Activated CD4-positive, alpha-beta T cell treated with anti-CD3 and anti-CD28 coated beads for 4 hours (primary cell): Measurements from ENCODE around the gene ACOX3.
"Not testable (repeated sequence)": the region's sequence is repeated elsewhere in the genome, so short reads cannot be mapped to it uniquely, and the experiment has no call there.

Source experiments
- DNase-seq, 2 donors: peaks; one replicate each; pipeline ENCODE4 v3.0.0-alpha.2; 2020

ACOX3 gene

DNA sequence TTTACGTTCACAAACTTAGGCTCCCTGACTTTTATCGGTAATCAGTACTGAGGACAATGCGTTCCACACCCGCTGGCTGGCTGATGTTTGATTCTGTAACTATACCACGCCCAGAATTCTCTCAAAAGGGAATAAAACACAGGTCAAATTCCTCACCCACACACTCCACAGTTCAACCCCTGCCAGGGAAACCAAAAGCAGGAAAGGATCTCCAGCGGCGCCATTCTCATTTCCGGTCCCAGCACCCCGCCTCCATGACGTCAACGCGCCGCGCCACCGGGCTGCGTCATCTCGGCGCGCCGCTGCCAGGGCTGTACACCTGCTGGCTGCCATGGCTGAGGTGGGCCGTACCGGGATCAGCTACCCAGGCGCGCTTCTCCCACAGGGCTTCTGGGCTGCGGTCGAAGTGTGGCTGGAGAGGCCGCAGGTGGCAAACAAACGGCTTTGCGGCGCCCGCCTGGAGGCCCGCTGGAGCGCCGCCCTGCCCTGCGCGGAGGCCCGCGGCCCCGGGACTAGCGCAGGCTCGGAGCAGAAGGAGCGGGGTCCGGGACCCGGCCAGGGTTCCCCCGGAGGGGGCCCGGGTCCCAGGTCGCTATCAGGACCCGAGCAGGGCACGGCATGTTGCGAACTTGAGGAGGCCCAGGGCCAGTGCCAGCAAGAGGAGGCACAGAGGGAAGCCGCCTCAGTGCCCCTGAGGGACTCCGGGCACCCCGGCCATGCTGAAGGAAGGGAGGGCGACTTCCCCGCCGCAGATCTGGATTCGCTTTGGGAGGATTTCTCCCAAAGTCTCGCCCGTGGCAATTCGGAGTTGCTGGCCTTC, at the start of gene ACOX3, which contains the start of gene TRMT44:
TSS of gene ACOX3 (minus strand) at position 232 of the 820 bp plus-strand sequence. CDS start 24,202 bp downstream, outside the sequence.
TSS of gene TRMT44 (plus strand) at position 286 of the 820 bp plus-strand sequence. CDS start at position 332, 46 bp downstream.
- peak; percentile 87 to 97 for DNase-seq

DNA sequence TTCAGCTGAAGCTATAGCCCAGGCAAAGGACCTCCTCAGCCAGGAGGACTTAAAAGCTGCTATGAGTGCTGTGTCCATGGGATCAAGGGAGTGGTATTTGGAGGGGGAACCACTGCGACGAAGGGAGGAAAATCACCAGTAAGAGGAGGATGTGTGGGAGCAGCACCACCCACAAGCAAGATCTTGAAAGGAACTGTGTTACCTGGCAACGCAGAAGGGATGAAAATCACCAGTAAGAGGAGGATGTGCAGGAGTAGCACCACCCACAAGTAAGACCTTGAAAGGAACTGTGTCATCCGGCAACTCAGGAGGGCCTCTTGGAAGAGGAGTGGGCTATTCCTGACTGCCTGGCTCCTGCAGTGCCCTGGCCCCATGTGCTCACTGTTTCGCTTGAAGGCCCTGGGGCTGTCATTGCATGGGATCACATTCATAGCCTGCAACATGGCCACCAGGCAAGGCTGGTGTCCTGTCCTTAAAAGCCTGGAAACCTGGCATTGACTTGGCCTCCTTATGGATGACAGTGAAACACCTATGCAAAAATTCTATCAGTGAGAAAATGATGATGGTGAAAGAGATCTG, 48.4 kb upstream of the ACOX3 start:
- no peak for DNase-seq

DNA sequence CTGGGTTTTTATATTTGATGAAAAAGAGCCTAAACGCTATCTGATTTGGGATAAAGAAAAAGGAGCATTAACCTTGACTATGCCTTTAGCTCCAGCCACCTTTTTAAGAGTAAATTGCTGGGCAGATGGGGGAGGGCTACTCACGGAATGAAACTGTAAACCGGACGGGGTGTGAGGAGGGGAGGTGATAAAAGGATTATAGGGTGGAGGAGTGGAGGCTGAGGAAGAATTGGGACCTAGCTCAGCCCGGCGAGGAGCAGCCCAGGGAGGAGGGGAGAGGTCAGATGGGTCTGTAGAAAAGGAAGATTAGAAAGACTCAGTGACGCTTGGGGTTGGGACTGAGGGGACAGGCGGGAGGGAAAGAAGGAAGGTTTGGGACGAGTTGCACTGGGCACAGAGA, 46.1 kb upstream of the ACOX3 start:
- not testable (repeated sequence) for DNase-seq

DNA sequence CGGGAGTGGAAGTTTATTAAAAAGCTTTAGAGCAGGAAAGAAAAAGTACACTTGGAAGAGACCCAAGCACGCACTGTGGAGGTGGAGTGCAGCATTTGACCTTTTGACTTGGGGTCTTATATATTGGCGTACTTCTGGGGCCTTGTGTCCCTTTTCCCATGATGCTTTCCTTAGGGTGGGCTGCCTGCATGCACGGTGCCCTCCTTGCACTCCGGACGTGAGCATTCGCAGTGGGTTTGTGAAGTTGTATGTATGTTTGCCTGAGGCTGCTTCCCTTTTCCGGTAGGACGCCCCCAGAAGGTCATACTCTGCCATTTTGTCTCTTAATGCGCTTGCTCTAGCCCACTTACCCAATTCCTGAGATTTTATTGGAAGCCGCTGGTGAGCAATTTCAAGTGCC, 39.7 kb upstream of the ACOX3 start:
- DNase-seq, result no peak

DNA sequence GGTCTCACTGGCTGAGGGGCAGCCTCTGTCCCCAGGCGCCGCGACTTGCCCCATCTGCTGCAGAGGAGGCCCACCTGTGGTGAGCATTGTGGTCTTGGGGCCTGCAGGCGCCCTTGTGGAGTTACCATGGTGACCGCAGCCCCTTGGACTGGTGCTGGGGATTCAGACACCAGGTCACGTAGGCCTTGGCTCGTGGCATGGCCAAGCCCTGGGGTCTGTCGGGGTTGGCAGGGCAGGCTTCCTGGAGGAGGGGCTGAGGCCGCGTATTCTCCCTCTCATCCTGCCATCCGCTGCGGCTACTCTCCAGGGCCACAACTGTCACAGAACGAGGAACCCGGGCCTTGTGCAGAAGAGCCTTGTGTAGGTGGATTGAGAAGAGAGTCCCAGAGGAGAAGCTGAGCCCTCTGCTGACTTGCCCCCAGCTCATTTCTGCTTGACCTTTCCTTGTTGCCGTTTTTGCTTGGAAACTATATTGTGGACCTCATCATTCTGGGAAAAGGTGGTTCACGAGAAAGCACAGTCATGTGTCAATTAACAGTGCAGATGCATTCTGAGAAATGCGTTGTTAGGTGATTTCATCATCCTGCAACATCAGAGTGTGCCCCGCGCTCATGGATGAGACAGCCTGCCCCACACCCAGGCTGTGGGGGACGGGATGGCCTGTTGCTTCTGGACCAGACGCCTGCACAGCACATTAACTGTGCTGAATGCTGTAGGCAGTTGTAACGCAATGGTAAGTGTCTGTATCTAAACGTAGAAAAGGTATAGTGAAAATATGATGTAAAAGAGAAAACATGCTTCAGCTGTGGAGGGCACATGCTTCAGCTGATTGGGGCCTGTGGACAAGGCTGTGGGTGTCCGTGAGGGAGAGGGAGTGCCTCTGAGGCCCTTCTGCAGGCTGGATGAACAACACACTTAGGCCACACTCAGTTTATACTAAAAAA, 38.5 kb upstream of the ACOX3 start:
- no peak for DNase-seq

DNA sequence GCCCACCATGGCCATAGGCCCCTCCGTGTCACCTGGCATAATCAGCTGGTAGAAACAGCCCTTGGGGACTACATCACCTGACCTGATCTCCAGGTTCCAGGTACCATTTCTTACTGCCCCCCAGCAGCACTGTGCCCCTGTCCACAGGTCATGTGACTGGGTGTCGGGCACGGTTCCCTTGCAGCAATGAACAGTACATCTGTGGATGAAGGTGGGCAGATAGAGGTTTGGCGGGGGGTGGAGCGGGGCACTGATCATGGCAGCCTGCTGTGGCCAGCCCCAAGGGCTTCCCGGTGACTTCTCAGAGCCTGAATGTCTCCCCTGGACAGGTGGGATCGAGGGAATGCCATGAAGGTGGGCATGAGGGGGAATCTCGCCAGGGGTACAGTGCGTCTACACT, 37.8 kb upstream of the ACOX3 start:
- no peak for DNase-seq

DNA sequence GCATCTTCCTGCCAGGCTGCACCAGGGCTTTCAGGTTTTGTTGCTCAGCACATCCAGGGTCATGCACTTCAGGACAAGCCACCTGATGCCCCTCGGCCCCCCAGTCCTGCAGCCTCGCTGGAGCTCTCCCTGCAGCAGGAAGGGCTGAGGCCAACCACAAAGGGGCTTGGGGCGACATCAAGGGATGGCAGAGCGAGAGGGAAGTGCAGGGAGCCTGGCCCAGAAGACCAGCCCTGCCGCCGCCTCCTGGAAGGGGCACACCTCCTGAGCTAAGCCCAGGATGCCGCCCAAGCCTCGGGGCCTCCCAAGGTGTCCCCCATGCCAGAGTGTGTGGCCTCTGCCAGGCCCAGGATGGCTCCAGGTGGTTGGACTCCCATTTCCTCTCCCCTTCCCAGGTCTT, 37.2 kb upstream of the ACOX3 start:
- no peak for DNase-seq

DNA sequence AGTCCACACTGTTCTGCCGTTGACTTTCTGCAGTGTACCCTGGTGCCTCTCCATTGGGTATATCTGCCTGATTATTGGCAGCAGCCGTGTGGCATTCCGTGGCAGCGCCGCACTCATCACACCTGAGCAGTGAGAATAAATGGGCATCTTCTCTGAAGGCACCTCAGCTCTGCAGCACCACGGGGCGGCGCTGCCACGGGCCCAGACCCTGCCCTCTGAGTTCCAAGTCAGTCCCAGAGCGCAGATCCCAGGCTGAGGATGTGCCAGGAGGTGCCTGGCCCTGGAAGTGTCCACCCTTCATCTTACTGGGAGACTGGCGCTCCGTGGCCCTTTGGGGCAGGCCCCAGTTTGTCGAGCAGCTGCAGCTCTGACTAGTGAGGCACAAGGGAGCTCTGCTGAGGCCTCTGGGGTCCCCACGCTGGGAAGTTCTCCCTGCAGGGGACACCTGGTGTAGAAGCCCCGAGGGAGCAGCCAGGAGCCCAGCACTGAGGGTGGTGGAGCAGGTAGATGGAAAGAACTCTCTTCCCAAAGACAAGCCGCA, 36.6 kb upstream of the ACOX3 start:
- no peak for DNase-seq

DNA sequence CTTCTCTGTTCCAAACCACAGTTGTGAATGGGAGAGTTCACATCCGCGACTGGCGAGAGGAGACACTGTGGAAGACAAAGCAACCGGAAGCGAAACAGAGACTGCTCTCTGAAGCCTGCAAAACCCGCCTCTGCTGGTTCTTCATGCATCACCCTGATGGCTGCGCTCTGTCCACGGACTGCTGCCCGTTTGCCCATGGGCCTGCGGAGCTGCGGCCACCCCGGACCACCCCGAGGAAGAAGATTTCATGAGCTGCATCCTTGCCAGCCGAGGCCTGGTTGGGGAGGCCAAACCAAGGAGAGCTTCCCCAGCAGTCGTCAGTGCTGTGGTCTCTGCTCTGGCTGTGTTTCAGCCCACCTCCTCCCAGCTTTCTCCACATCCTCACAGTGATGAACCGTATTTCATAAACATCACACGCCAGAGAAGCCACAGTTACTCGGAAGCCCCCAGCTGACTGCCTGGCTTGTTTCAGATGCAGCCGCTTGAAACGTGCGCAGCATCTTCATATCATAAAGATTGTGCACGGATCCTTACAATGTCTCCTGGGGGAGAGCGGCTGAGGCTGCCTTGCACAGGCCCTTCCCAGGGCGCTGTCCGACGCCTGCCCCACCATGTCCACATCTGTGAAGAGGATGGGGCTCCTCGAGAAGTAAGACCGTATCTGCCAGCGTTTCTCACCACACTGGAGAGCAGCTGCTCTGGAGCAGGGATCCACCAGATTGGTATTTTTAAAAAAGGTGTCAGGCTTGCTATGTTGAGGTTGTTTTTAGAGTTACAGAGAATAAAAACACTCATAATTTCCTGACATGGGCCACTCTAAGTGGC, 35.4 kb upstream of the ACOX3 start:
- no peak for DNase-seq

DNA sequence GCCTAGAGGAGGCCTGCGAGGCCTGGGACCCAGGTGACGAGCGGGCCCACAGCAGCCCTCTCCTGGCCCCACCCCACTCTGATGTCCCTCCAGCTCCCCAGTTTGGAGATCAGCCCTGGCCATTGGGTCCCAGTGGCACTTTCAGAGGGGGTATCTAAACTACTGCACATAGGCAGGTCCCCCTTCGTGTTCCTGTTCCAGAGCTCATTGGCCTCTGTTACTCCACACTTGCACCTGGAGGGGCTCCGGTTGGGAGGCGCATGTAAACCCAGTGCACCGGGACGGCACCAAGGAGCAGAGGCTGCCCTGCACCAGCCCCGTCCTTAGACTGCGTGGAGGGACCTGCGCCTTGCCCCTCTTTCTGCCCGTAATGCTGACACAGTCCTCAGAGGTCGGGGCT, 34.3 kb upstream of the ACOX3 start:
- no peak for DNase-seq

DNA sequence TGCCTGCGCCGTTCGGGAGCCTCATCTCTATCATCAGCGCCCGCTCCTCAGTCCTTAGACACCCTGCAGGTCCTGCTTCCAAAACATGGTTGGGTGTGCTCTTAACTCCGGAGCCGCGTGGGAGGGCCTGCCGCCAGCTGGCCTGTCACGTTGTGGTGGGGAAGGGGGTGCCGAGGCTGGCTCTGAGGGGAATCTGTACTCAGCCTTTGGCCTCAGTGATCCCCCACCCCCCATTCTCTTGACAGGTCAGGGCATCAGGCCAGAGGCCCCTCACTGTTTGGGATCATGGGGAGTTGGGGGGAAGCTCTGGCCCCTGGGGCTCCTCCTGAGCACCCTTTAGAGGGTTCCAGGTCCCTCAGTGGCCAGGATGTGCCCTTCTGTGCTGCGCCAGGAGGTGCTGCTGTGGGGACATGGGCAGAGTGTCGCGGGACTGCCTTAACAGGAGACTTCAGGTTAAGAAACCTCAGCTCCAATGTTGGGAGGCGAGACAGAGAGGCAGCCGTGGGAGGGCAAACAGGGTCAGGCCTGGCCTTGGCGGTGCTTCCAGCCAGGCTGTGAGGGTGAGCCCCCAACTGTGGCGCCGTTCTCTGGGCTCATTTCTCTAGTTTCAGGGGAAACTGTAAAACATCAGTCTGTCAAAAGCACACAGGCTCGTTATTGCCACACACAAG, 33.5 kb upstream of the ACOX3 start:
- no peak for DNase-seq

DNA sequence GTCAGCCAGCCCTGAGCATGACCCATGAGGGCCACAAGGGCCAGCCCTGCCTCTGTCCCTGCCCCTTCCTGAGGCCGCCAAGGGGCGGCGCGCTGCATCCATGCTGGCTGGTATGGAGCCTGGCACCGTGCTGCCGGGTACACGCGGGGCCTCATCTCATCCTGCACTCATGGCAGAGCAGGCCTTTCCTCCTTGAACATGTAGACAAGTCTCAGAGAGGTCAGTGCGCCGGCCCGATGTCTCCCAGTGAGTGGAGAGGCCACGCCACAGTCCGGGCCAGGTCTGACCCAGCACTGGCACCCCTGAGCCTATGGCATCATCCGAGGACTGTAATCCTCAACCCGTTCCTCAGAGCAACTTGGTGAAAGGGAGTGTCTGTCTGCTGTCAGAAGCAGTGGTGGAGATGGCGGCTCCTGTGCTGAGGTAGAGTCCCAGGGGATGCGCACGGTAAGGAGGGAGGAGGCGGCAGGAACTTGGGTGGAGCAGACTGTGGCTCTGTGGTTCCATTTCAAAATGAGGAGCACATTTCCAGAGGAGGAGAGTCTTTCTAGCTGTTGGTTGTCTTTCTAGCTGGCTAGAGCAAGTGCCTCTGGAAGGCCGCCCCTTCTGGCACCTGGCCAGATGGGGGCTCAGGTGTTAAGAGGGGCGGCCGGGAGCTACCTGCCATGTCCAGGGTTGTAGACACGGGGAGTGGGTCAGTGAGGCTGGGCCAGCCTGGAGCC, 32.8 kb upstream of the ACOX3 start:
- DNase-seq, result no peak

DNA sequence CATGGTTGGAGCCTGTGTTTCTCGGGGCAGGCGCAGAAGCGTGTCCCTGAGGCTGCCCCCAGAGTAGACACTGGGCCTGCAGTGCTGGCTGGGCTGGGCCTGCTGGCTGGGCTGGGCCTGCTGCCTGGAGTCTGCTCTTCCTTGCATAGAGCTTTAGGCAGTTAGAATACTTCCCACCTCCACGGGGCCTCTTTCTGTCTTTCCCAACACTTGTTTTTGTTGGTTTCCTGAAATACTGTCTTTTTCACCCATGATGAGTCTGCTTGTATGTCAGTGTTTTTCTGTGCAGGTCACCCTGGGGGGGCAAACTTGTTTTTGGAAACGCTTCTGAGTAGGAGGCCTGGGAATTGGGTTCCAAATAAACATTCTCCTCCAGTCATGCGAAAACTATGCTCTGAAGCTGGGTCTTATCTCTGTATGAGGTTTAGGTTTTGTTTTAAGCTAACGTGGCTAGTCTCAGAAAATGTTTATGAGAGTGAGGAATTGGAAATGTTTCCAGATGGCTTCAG, 32.2 kb upstream of the ACOX3 start:
- DNase-seq, result no peak

DNA sequence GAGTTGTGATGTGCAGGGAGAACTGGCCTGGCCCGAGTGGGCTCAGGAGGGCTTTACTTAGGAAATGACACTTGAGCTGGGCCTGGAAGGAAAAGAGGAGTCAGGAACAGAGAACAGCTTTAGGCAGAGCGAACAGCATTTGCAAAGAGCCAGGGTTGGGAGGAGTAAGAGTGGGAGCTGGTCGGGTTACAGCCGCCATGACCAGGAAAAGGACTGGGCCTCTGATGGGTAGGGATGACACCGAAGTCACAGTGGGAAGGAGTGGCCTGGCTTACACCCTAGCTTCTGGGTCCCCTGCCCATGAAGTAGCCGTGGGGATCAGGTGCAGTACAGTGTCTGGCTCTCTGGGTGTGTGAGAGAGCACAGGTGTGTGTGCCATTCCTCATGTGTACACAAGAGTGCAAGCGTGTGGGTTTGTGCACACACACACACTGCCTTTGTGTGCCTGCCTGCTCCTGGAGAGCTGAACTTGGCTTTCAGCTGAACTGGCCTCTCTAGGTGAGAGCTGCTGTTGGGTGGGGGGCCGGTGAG, 31.7 kb upstream of the ACOX3 start:
- no peak for DNase-seq

DNA sequence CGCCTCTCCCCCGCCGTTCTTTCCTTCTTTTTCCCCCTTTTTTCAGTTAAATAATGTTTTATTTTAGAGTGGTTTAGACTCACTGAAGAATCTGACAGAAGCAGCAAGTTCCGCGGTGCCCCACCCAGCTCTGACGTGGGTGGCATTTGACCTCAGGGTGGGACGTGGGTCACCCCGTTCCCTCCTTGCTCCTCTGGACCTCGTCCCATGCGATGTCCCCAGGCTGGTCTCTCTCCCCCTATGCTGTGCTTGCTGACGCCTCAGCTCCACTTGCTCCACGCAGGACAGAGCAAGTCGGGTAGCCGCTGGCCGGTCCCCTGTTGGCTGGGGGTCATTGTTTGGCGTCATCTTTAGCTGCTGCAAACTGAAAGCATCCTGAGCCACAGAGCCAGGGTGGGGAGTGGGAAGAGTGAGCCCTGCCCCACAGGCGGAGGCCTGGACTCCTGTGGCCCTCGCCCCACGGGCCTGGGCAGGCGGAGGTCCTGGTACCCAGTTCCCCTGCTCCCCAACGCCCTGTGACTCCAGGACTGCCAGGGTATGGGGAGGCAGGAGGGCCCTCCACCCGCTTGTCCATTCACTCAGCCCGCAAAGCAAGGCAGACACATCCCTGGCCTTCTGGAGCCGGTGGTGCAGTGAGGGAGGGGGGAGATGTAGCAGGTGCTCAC, 30.8 kb upstream of the ACOX3 start:
- DNase-seq, result no peak

DNA sequence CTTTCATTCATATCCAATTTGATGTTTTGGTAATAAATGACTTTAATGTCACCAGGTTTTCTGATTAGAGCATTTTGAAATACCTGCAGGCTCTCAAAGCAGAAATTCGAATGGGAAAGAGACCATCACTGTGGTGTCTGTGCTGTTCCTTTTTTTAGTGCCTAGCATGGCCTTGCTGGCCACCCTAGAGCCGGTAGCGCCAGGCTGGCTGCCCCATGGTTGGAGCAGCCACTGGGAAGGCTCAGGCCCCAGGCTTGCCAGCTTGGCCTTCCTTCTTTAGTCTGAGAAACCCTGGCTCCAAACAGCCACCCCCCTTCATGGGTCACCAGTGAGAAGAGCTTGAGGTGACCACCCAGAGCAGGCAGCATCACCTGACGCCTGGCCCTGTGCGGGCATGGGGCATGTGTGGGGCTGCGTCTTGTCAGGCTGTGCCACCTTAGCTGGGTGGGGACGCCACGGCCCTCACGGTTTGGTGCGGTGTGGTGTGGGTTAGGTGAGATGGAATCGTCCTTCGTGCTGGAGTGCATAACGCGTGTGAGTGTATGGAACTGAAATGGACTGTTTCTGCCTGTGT, 30.0 kb upstream of the ACOX3 start:
- DNase-seq, result no peak

DNA sequence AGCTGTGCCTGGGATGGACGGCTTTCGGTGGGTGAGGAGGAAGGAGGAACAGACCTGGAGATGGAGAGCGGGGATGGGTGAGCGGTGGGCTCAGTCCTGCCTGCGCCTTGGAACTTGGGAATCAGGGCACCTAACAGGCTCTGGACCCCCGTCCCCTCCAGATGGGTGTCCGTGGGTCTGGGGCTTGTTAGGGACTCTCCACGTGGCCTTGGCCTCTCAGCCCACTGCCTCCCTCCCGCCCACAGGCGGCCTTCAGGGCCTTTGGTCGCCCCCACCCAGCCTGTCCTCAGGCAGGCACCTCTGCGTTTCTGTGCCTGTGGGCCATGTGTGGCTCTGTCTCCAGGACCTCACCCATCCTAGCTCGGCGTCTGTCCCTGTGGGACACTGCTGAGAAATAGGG, 29.0 kb upstream of the ACOX3 start:
- no peak for DNase-seq

DNA sequence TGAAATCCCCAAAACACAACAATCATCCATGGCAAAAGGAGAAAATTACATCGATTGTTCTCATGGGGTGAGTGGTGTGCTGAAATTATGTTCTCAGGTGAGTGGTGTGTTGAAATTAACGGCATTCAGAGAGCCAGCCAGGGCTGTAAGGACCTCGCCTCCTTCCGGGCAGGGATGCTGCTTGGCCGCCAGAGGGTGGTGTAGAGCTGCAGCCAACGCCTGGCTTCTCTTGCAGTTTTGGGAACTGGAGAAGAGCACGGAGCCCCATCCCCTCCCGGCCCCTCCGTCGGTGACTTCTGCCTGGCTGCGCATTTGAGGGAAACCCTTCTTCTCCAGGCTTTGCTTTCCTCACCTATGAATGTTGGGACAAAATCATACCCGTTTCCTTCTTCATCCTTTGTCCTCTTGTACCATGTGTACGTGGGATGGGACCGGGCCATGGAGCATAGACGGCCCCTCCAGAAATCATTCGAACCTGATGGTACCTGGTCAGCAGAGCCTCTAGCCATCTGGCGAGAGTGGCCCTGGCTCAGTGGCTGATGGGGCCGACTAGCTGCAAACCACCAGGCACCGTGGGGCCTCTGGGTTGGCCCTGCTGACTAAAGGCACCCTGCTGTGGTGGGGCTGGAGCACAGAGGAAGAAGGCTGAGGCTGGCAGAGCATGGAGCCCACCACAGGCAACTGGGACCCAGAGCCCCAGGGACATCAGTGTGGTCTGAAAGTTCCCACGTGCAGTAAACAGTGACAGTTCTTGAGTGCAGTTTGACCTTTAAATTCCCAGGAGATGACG, 28.4 kb upstream of the ACOX3 start:
- DNase-seq, result peak; percentile 31 to 44

DNA sequence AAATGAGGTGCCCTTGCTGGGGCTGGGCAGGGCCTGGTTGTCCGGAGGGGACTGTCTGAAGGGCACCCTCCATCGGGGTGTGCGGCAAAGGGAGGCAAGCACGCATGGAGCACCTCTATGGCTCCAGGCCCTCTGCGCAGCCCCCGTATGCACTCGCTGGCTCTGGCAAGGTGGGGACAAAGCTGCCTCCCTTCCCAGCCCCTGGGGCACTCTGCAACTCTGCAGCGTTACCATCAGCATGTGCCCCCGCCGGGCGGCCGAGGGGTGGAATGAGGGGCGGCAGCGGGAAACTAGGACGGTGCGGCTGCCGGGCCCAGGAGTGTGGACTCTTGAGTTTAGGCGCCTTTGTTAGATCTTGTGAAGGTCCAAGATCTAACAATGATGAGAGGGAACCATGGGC, 26.5 kb upstream of the ACOX3 start:
- DNase-seq, result no peak
